ENCODE measurements around the gene NMU.
A peak's percentile ranks its signal among the peaks of the same experiment; 100 is the strongest.
"Not testable (repeated sequence)": the region's sequence is repeated elsewhere in the genome, so short reads cannot be mapped to it uniquely, and the experiment has no call there.

NMU gene

DNA sequence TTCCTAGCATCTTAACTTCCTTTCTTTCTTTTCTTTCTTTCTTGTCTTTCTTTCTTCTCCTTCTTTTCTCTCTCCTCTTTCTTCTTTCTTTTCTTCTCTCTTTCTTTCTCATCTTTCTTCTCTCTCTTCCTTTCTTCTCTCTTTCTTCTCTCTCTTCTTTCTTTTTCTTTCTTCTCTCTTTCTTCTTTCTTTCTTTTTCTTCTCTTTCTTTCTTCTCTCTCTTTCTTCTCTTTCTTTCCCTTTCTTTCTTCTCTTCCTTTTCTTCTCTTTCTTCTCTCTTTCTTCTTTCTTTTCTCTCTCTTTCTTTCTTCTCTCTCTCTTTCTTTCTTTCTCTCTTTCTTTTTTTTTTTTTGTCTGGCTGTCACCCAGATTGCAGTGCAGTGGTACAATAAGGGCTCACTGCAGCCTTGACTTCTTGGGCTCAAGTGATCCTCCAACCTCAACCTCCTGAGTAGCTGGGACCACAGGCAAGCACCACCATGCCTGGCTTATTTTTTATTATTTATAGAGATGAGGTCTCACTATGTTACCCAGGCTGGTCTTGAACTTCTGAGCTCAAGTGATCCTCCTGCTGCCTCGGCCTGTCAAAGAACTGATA lies 17.5 kb downstream of the NMU start:
- no peak for DNase-seq

DNA sequence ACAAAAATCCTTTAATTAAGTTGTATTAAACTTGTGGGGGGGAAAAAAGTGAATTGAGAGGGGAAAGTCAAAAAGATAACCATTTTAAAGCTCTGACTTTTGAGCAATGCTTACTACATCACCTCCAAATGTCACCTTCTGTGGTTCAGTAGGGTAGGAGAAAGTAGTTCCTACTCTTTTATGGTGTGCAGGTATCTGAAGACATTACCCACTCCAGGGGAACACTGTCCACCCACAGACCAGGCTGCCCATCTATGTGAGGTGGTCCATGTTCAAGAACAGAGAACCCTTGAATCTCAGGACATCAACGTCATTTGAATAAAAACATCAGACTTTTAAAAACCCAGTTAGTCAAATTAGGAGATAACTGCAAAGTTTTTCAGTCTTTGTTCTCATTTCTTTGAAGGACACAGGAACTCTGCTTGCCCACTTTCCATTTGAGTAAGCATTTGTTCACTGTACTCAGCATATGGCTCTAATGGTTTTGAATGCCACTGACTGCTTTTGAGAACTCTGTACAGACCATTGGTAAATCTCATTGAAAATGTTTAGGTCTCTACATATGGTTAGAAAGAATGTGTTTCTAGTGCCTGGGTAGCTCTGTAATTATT lies 18.4 kb downstream of the NMU start:
- DNase-seq, result no peak

DNA sequence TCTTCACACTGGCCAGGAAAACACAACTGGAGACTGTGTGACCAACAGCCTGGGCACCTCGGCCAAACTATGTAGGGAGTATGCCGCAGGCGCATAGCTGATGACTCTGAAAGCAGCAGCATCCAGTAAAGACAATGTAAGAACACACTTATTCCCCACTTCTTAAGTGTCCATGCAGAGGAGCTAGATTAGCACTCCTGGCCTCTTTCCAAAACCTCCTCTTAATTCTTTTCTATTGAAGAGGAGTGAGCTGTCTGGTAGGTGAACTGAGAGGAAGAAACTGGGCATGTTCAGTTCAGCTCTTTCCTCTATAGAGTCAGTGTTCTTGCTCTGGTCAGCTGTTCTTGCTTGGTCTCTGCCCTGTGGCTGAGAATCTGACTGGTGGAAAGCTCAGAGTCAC lies 21.1 kb downstream of the NMU start:
- no peak for DNase-seq

DNA sequence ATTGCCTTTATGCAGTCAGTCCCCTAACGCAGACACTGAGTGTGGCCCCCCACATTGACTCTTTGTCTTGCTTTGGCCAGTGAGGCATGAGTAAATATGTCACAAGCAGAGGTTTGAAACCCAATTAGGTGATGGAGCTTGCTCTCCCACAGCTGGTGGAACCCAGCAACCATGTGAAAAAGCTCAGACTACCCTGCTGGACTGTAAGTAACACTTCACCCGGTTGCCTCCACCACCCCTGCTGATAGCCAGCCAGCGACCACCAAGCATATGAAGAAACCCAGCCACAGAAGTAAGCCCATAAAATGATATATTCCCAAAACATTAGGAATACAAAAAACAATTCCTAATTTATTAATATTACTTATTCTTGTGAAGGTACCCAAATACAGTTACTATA lies 22.5 kb downstream of the NMU start:
- DNase-seq, result no peak

DNA sequence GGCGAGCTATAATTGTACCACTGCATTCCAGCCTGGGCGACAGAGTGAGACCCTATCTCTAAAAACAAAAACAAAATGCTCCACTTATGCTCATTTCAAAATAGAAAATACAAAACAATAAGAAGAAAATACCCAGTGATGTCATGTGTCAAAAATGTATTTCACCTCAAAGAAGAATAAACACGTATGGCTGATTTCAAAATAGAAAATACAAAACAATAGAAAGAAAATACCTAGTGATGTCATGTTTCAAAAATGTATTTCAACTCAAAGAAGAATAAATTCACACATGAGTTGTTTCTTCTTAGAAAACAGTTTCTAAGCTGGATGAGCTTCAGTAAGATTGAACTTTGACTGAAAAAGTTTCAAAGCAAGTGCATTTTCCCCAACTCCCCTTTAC lies 23.8 kb downstream of the NMU start:
- DNase-seq, result no peak

DNA sequence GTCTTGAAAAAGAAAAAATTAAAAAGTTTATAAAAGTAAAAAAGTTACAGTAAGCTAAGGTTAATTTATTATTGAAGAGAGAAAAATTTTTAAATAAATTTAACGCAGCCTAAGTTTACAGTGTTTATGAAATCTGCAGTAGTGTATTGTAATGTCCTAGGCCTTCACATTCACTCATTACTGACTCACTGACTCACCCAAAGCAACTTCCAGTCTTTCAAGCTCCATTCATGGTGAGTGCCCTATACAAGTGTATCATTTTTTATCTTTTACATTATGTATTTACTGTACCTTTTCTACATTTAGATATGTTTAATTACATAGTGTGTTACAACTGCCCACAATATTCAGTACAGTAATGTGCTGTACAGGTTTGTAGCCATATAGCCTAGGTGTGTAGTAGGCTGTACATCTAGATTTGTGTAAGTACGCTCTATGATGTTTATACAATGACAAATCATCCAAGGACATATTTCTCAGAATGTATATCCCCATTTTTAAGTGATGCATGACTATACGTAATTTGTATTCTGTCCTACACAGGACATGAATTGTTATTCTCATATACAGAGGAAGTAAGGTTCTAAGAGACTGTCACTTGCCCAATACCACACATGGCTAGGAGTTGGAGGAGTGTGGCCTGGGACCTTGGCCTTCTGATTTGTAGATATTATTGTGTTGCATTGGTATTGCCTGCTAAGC lies 24.6 kb downstream of the NMU start:
- no peak for DNase-seq

DNA sequence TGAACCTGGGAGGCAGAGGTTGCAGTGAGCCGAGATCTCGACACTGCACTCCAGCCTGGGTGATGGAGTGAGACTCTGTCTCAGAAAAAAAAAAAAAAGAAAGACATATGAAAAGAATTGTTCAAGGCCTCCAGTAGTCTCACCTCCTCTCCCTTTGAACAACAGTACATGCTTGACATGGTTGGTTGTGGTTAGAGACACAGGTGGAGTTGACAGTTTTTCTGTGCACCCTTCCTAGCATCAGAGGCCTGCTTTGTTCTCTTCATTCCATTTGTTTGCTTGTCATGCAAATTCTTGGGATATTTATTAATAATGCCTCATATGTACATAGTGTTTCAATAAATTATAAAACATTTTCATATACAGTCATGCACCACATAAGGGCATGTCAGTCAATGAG lies 25.7 kb downstream of the NMU start:
- no peak for DNase-seq

DNA sequence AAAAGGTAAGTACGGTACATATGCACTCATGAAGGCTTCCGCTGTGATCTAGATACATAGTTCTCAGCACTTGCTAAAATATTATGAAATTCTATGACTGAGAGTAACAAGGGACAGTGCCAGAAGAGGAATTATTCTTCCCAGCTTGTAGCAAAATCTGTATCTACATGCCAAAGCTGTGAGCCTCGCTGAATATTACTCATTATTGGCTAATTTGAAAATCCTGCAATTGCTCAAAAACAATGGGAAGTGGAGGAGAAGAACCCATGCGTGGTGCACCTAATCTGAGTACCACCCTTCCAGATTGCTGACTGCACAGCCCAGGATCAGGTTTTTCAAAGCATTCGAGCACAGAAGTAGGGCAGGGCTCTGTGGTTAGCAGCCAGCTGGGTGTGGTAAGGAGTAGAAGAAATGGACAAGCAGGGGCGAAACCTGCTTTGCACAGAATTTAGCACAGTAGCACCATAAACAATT lies 26.7 kb downstream of the NMU start:
- no peak for DNase-seq

DNA sequence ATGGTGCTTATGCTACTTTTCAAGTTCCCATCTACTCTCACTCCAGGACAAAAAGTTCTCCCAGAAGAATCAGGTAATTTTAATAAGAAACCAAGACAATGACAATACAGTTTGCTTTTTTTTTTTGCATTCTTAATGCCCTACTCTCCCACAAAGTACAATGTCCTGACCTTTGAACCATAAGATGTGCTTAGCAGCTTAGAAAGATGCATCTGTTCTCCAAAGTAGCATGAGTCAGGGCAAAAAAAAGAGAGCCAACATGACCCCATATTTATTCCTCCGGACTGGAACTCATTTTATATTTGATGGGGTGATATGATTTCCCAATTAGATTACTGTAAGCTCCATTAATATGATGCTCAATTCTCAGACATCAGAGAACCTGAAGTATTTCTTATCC lies 27.5 kb downstream of the NMU start:
- no peak for DNase-seq

DNA sequence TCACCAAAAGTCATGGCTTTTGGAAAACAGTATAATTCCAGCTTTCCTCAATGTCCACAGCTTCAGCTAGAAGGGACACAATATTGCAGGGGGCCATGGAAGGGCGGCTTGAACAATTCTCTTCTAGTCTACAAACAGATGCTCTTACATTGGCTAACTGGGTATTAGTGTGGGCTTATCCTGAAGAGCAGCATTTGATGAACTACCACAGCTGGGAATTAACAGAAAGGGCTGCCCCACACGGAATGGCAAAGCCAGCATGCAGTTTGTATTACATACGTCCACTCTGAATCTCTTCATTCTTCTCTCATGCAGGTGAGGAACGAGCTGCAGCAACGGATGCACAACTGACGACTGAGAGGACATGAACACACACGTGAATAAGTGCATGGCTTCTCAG lies 31.1 kb downstream of the NMU start:
- DNase-seq, result no peak

DNA sequence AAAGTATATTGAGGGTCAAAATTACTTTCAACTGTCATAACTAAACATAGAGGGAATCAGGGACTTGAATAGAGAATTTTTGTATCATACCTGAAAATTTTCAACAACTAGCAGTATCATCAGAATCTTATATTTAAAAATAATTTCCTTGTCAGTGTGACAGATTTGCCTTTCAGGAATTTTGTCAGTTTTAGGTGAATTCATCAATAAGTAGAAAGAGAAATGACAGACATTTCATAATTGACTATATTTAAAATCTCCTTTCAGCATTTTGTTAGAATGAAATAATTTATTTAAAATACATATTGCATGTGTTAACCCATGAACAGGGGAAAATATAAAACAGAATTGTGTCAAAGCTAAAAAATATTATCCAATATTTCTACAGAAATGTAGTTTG lies 35.5 kb downstream of the NMU start:
- no peak for DNase-seq

DNA sequence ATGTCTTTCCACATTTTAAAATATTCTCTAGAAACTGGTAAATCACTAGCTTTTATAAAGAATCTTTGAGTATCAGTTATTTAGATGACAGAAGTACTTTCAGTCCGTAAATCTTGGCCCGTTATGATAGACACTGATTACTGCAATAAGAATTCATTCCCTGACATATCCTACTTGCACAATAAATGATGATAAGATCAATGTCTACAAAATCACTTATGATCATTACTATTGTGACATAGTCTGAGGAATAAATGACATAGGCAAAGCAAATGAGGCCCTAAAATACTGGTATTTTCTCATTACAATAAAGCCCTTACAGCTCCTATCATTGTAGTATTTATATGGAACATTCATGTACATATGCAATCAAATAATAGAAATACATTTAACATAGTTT lies 37.5 kb downstream of the NMU start:
- DNase-seq, result no peak

DNA sequence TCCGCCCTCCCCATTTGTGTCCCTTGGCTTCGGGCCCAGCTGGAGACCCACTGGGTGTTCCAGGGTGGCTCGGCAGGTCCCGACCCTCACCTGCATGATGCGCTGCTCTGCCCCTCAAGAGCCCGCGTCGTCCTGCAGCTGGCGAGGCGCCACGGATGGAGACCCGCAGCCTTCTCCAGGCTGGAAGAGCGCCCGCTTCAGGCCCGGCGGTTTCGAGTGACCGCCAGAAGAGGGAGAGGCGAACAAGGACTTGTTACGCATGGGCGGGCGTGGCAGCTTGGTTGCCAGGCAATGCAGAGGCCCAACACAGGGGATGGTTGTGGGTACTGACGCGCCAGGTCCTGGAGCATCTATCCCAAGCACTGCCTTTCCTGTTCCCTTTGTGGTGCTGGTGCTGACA lies 44.1 kb downstream of the NMU start, which contains the start of gene PDCL2:
TSS of gene PDCL2 (minus strand) at position 232 of the 400 bp plus-strand sequence. CDS start at position 96, 136 bp downstream.
- no peak for DNase-seq

DNA sequence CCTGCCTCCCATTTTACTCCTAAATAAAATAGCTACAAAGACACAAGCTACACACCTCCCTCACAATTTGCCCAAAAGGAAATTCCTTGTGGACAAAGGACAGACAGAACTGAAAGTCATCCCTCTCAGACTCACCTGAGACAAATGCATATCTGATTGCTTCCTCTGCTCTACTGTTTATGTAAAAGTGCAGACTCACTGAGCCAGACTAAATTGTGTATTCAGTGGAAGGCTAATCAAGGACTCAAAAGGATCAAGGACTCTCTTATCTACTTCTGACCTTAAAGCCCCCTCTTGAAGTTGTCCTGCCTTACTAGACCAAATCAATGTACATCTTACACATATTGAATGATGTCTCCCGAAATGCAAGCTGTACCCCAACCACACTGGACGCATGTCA lies 47.9 kb downstream of the NMU start:
- DNase-seq, result no peak

DNA sequence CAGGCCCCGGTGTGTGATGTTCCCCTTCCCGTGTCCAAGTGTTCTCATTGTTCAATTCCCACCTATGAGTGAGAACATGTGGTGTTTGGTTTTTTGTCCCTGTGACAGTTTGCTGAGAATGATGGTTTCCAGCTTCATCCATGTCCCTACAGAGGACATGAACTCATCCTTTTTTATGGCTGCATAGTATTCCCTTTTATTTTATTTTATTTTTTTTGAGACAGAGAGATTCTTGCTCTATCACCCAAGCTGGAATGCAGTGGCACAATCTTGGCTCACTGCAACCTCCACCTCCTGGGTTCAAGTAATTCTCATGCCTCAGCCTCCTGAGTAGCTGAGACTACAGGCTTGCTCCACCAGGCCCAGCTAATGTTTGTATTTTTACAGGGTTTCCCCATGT lies 53.3 kb downstream of the NMU start:
- DNase-seq, result not testable (repeated sequence)

DNA sequence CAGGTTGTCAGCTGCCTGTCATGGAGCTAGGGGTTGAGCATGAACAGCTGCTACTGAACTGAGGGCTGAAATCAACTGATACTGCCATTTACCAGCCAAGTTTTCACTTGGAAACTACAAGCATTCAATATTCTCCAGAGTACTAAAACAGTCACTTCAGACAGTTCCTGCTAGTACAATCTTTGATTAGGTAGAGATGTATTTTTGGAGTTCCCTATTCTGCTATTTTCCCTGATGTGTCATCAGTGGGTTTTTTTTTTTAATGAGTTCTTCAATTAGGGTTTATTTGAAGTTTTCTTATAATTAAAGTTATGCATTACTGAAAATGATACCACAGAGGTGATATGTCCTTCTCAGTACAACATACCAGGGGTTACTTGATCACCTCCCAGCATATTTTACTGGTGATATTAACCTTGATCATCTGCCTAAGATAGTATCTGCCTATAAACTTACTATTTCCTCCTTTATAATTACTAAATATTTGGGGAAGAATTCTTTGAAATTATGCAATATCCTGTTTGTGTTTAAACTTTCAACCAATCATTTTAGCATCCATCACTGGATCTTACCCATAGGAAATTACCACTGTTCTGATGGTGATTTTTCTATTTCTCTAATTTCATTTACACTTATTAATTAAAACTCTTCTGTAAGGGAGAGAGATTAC lies 57.6 kb downstream of the NMU start:
- no peak for DNase-seq

DNA sequence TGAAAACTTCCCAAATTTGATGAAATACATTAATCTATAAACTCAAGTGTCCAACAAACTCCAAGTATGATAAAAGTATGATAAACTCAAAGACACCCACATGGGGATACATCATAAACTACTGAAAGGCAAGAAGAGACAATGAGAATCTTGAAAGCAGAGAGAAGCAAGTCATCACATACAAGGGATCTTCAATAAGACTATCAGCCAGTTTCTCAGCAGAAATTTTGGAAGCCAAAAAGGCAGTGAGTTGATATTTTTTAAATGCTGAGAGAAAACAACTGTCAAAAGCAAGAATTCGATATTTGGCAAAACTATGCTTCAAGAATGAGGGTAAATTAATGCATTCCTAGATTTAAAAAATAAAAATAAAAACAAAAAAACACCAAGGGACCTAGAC lies 60.6 kb downstream of the NMU start:
- no peak for DNase-seq

DNA sequence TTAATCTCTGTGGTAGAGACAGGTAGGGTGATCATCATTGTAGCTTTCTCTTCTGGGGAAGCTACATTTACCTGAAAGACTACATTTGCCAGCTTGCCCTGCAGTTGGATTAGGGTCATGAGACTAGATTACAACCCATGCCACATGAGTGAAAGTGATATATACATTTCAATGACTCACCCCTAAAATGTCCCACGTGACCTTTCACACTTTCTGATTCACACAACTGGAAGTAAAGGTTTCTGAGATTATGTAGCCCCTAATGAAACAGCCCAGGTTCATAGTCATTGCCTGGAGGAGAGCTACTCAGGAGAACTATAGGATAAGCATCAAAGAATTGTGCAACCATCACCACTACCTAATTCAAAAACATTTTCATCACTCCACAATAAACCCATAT lies 61.8 kb downstream of the NMU start:
- DNase-seq, result no peak

DNA sequence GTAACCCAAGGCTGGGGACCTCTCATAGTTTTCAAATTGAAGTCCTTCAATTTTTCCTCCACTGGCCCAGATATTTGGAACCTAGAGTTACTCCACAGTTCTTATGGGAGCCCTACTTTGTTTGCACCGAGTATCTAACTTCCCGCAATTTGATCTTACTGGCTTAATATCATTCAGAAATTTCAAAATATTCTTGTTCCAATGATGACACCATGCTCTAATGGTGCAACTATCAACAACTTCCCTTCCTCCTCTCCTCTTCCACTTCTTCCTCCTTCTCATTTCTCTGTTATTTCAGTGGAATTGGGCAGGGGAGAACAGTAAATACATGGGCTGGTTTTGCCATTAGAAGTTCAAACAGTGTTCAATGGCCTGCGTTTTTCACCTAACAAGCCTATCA lies 64.3 kb downstream of the NMU start:
- DNase-seq, result no peak

DNA sequence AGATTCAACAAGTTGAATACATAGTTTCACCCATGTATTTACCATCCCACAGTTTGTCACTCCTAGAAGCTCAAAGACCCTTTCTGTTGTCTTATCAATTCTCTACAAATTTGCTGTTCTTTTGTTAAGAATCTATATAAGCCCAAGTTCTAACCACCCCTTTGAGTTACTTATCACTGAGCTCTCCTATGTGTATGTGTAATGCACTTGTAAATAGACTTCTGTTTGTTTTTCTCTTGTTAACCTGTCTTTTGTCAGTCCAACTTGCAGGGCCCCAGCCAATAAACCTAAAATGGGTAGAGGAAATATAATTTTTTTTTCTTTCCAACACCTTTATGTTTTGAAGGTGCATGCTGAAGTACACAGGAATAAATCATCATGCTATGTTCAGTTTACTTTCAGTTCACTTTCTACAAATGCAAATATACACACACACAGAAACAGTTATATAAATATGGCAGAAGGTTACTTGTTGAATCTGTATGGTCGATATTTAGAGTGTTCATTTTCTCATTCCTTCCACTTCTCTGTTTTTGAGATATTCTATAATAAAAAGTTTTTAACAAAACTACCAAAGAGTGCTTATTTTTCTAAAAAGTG lies 67.1 kb downstream of the NMU start:
- no peak for DNase-seq

DNA sequence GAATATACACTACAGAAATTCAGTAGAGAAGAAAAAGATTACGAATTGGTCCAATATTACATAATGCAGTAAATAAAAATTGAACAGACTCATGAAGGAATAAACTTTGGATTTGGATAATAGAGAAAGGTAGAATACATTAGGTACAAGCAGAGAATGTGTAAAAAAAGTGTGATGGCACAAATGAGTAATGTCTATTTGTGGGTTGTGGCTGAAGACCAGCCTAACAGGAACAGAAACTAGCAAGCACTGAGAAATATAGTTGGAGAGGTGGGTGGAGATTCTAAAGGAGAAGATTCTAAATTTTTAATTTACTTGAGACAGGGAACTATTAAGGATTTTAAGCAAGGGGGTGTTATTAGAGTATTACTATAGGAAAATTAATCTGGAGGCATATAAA lies 74.2 kb downstream of the NMU start:
- no peak for DNase-seq

DNA sequence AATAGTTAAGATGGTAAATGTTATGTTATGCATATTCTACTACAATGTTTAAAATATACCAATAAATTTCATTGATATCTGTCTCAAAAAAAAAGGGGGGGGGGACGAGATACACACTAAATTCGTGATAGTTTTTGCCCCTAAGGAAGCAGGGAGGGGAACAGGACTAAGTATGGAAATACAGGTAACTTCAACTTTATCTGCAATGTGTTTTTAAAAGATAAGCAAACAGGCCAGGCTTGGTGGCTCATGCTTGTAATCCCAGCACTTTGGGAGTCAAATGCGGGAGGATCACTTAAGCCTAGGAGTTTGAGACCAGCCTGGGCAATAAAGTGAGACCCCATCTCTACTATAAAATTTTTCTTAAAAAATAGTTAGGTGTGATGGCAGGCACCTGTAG lies 76.0 kb downstream of the NMU start:
- DNase-seq, result no peak

DNA sequence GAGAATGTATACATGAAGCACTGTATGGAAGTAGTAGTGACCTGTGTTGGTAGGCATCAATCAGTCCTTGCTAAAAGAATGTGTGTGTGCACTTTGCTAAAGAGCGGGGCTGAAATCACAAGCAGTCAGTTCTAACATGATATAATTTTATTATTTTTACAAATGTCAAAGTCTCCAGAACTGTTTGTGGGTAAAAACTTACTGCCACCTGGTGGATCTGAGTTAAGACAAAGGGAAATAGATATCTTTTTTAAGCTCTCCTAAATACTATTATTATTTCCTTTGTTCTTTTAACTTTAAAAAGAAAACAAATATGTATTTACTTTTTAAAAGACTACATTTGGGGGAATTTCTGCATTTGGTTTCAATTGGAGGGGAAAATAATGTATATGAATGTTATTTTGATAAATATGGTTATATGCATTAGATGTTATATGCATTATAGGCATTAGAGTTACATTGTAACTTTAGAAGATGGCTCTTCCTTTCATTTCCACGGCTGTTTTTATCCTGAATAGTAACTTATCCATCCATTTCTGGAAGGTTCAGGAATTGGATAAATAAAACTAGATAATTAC lies 81.6 kb downstream of the NMU start:
- peak; percentile 41 to 52 for DNase-seq
